OCI-M2 (cell line): ENCODE data around the gene RNF130.

Experiments used
- DNase-seq: peaks from one replicate; lab custom pipeline; 2025; ENCODE audit not compliant: unreplicated experiment; lab: John Stamatoyannopoulos, UW

RNF130 gene

GRCh38 chr5:179920175-179920574 is 151.4 kb downstream of the RNF130 start:
- DNase-seq = no peak

- DNase-seq = no peak
These were observed 152.0 kb downstream of the RNF130 start for GRCh38 chr5:179919487-179920060.

GRCh38 chr5:179918742-179919486 is 152.6 kb downstream of the RNF130 start:
- no peak for DNase-seq

GRCh38 chr5:179916523-179916922 is 155.0 kb downstream of the RNF130 start:
- DNase-seq = no peak

- no peak for DNase-seq
These were observed 156.1 kb downstream of the RNF130 start for GRCh38 chr5:179915406-179915935.

DNA sequence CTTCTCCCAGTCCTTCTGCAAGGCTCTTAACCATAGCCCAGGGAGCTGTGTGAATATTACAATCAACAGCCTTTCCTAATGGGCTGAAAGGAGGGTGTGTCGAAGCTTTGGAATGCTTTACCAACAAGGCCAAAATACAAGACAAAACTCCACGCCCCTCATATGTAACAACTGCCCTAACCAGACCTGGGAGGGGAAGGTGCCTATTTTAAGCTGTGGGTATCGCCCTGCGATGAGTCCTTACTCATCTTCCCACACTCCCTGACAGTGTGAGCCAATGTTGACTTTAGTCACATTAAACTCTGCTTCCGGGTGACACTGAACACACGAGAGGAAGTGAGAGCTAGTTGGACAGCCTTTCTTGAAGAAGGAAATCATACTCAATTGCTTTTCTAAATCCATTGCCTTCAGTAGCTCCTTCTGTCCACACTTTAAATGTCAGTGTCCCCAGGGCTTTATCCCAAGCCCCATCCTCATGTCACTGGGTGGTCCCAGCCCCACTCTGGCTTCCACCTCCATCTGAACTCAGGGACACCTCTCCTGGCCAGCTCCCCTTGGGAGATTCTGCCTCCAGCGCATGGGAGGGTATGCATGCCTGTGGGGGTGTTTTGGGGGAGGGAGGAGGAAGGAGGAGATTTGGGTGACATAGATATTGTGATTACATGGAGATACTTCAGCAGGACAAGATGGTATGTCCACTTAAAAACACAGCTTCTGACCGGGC is 157.4 kb downstream of the RNF130 start:
- no peak for DNase-seq

DNA sequence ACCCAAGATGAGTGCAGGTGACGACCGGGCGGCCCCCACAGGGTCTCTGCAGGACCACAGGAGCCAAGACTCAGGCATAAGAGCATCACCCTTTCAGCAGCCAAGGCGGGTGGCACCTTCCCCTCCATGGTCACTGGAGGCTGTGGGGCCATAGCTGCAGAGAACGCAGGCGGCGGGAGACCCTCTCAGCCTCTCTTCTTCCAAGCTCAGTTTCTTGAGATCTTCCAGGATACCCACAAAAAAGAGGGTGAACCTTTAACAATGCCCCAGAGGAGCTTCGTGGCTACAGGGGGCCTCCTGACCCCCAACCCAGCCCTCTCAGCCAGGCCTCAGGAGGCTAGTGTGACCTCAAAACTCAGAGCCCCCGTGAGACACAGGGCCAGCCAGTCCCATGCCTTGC is 158.1 kb downstream of the RNF130 start:
- DNase-seq = no peak

DNA sequence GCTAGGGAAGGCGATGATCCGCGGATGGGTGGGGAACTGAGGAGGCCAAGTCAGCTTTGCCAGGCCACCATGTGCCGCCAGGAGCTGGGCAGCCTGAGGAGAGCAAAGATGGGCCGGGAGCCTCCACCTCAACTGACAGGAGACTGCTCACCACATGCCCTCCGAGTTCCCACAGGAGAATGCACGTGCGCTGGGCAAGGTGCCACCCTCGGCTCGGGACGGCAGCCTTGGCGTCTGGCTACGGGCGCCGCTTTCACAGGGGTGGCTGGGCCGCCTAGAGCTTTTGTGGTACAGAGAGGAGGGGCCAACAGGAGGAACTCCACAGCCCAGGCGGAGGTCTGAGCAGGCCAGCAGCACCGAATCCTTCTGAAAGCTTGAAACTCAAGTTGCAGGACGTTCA is 158.6 kb downstream of the RNF130 start:
- DNase-seq = no peak

- DNase-seq = no peak
These were observed 159.2 kb downstream of the RNF130 start for GRCh38 chr5:179912386-179912785.

GRCh38 chr5:179909224-179909623 is 162.3 kb downstream of the RNF130 start:
- DNase-seq = no peak

GRCh38 chr5:179908528-179908927 is 163.0 kb downstream of the RNF130 start:
- no peak for DNase-seq

- DNase-seq = no peak
These were observed 163.8 kb downstream of the RNF130 start, which contains the start of gene TBC1D9B for GRCh38 chr5:179907556-179908324. Gene TBC1D9B (minus strand): TSS chr5:179907897. CDS start chr5:179907821, 76 bp downstream.

GRCh38 chr5:179906795-179907555 is 164.6 kb downstream of the RNF130 start:
- DNase-seq = no peak

GRCh38 chr5:179906294-179906794 is 165.2 kb downstream of the RNF130 start:
- DNase-seq = no peak

DNA sequence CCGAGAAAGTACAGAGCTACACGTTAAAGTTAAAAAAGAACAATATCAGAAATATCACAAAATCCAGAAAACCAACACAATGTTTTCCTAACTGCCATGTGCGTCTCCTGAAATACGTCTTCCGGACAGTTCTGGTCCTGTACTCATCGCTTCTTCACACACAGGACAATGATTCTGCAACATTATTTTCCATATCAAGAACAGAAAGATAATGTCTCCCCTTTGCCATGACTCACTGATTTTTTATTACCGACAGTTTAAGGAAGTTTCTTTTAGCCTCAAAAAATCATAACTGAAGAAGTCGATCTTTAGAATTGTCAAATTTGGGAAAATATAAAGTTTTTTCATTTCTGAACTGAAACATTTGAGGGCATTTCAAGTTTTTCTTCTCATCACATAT is 166.4 kb downstream of the RNF130 start:
- DNase-seq = no peak
